HepG2 (cell line): ENCODE data around the gene FLVCR1. TPM values are rescaled to one million over a fixed set of nuclear protein-coding genes. Genes with fewer than 3 reads are reported as not detected.

ENCODE experiments used
- ELF3 ChIP-seq: IDR thresholded peaks from 2 replicates; pipeline ENCODE4 v1.6.1; 2016; ENCODE audit warnings: missing genetic modification reagents, missing compliant biosample characterization
- ETV6 ChIP-seq: sonication (generic); formaldehyde crosslinking; conservative IDR thresholded peaks from 2 replicates; pipeline ENCODE4 v1.4.0; 2020; ENCODE audit warnings: missing genetic modification reagents
- EZH2 ChIP-seq: conservative IDR thresholded peaks from 2 replicates; pipeline ENCODE4 v1.6.1; 2012; ENCODE audit warnings: mild to moderate bottlenecking, low read depth, low read length, moderate library complexity
- FOXO1 ChIP-seq: sonication (generic); formaldehyde crosslinking; IDR thresholded peaks from 2 replicates; pipeline ENCODE4 v1.4.0; 2020; ENCODE audit warnings: missing genetic modification reagents
- GLI4 ChIP-seq: sonication (generic); formaldehyde crosslinking; IDR thresholded peaks from 2 replicates; pipeline ENCODE4 v1.5.1; 2020; ENCODE audit warnings: missing genetic modification reagents, mild to moderate bottlenecking, moderate library complexity, borderline replicate concordance
- MAFF ChIP-seq: IDR thresholded peaks from 2 replicates; pipeline ENCODE4 v1.6.1; 2011; ENCODE audit warnings: low read depth, low read length, improper control_type of control experiment
- NCOA1 ChIP-seq: sonication (generic); formaldehyde crosslinking; IDR thresholded peaks from 2 replicates; pipeline ENCODE4 v1.9.0; 2021; ENCODE audit warnings: missing genetic modification reagents
- NCOA2 ChIP-seq: sonication (generic); formaldehyde crosslinking; IDR thresholded peaks from 2 replicates; pipeline ENCODE4 v1.8.0; 2022; ENCODE audit warnings: inconsistent platforms
- NCOA5 ChIP-seq: sonication (generic); formaldehyde crosslinking; IDR thresholded peaks from 2 replicates; pipeline ENCODE4 v1.4.0; 2020; ENCODE audit warnings: missing genetic modification reagents
- NKX3-1 ChIP-seq: sonication (generic); formaldehyde crosslinking; IDR thresholded peaks from 2 replicates; pipeline ENCODE4 v1.5.0; 2020; ENCODE audit warnings: missing genetic modification reagents
- ONECUT2 ChIP-seq: sonication (generic); formaldehyde crosslinking; IDR thresholded peaks from 2 replicates; pipeline ENCODE4 v1.4.0; 2020; ENCODE audit warnings: missing genetic modification reagents
- PAXIP1 ChIP-seq: sonication (generic); formaldehyde crosslinking; conservative IDR thresholded peaks from 2 replicates; pipeline ENCODE4 v1.4.0; 2020; ENCODE audit warnings: mild to moderate bottlenecking, missing genetic modification reagents, moderate library complexity
- POGZ ChIP-seq: sonication (generic); formaldehyde crosslinking; IDR thresholded peaks from 2 replicates; pipeline ENCODE4 v1.4.0; 2020; ENCODE audit warnings: mild to moderate bottlenecking, missing genetic modification reagents
- PTBP1 ChIP-seq: fragments of 200-400 bp; formaldehyde crosslinking; IDR thresholded peaks from 2 replicates; pipeline ENCODE4 v1.6.1; 2018; ENCODE audit warnings: low read length, low read depth; ENCODE audit not compliant: poor library complexity, severe bottlenecking
- RFX3 ChIP-seq: IDR thresholded peaks from 2 replicates; pipeline ENCODE4 v1.6.1; 2016; ENCODE audit warnings: missing biosample characterization, missing genetic modification reagents
- SCMH1 ChIP-seq: sonication (generic); formaldehyde crosslinking; IDR thresholded peaks from 2 replicates; pipeline ENCODE4 v1.9.0; 2021; ENCODE audit warnings: missing genetic modification reagents, mild to moderate bottlenecking, borderline replicate concordance
- SMAD9 ChIP-seq: sonication (generic); formaldehyde crosslinking; IDR thresholded peaks from 2 replicates; pipeline ENCODE4 v1.5.1; 2020; ENCODE audit warnings: mild to moderate bottlenecking, missing genetic modification reagents
- ZFYVE20 ChIP-seq: sonication (generic); formaldehyde crosslinking; IDR thresholded peaks from 2 replicates; pipeline ENCODE4 v1.8.0; 2023; ENCODE audit warnings: low read depth, mild to moderate bottlenecking, moderate library complexity, missing genetic modification reagents, borderline replicate concordance
- ZGPAT ChIP-seq: IDR thresholded peaks from 2 replicates; pipeline ENCODE4 v1.6.1; 2016; ENCODE audit warnings: mild to moderate bottlenecking
- ZHX1 ChIP-seq: sonication (generic); formaldehyde crosslinking; IDR thresholded peaks from 2 replicates; pipeline ENCODE4 v1.8.1; 2022; ENCODE audit warnings: low read depth, mild to moderate bottlenecking, missing genetic modification reagents
- ZNF180 ChIP-seq: sonication (generic); formaldehyde crosslinking; IDR thresholded peaks from 2 replicates; pipeline ENCODE4 v1.4.0; 2020; ENCODE audit warnings: low read depth, missing genetic modification reagents, borderline replicate concordance
- ZNF224 ChIP-seq: sonication (generic); formaldehyde crosslinking; IDR thresholded peaks from 2 replicates; pipeline ENCODE4 v1.5.0; 2020; ENCODE audit warnings: mild to moderate bottlenecking, missing genetic modification reagents
- ZNF225 ChIP-seq: sonication (generic); formaldehyde crosslinking; IDR thresholded peaks from 2 replicates; pipeline ENCODE4 v1.4.0; 2020; ENCODE audit warnings: mild to moderate bottlenecking, missing genetic modification reagents
- ZNF3 ChIP-seq: IDR thresholded peaks from 2 replicates; pipeline ENCODE4 v1.7.0; 2017; ENCODE audit warnings: inconsistent platforms
- ZNF777 ChIP-seq: sonication (generic); formaldehyde crosslinking; IDR thresholded peaks from 2 replicates; pipeline ENCODE4 v1.4.0; 2020; ENCODE audit warnings: missing genetic modification reagents
- polyA plus RNA-seq, 8 experiments: library from polyadenylated mRNA; depleted of rRNA in 3 of 8; stranded (reverse) in 7 of 8; unstranded in 1 of 8; fragments of >200 nt; fragmentation: Illumina TruSeq in 4 of 8; extraction: Trizol in 4 of 8; gene quantifications; 2 replicates each; pipeline versions ENCODE4 v1.2.1 to v1.2.3, GENCODE V29; 2011 to 2016; ENCODE audit warnings: low read depth in 4 of 8, missing spikeins in 1 of 8, mixed read lengths in 1 of 8; ENCODE audit not compliant: insufficient read depth in 1 of 8
- total RNA-seq, 5 experiments: library from RNA; depleted of rRNA; stranded (reverse); fragments of >200 nt; fragmentation: Illumina TruSeq; extraction: Trizol; gene quantifications; 2 replicates each; pipeline ENCODE4 v1.2.3, GENCODE V29; 2016; ENCODE audit warnings: low read depth in 1 of 5

FLVCR1 gene
- total and polyA plus RNA-seq, 2 of the 13 experiments (the other 11 are each of a cell fraction or from before 2014, with no cell fraction given) = 14.8 to 39.8 TPM

GRCh38 chr1:212930986-212931678 lies 73.1 kb downstream of the FLVCR1 start (continued):
- no peak for TF ChIP-seq ZNF3
- TF ChIP-seq ZNF180 (CRISPR knock-in tag) = no peak
- TF ChIP-seq ZFYVE20 (CRISPR knock-in tag) = no peak
- TF ChIP-seq PTBP1 = no peak
- TF ChIP-seq NCOA5 (CRISPR knock-in tag) = no peak
- TF ChIP-seq FOXO1 (CRISPR knock-in tag) = 0 out of 2 replicates have a peak, but pooled peaks have one; percentile 15
- TF ChIP-seq ELF3 (CRISPR knock-in tag) = peak; percentile 61; the same call in 1 of the 2 replicates
- no peak for TF ChIP-seq SCMH1 (CRISPR knock-in tag)
- TF ChIP-seq NCOA1 (CRISPR knock-in tag) = no peak
- no peak for TF ChIP-seq ZNF777
- no peak for TF ChIP-seq SMAD9 (CRISPR knock-in tag)
- no peak for TF ChIP-seq RFX3 (CRISPR knock-in tag)
- TF ChIP-seq ONECUT2 = no peak
- no peak for TF ChIP-seq EZH2
- no peak for TF ChIP-seq ZHX1 (CRISPR knock-in tag)
- no peak for TF ChIP-seq ZNF224 (CRISPR knock-in tag)
- no peak for TF ChIP-seq ZNF225 (CRISPR knock-in tag)
- TF ChIP-seq POGZ = peak; percentile 36; the same call in 1 of the 2 replicates
- no peak; the same call in 1 of the 2 replicates for TF ChIP-seq ZGPAT (CRISPR knock-in tag)
- TF ChIP-seq GLI4 = no peak
- TF ChIP-seq NKX3-1 (CRISPR knock-in tag) = no peak
- TF ChIP-seq NCOA2 (CRISPR knock-in tag) = 0 out of 2 replicates have a peak, but pooled peaks have one; percentile 21
- TF ChIP-seq PAXIP1 = peak; percentile 82
- TF ChIP-seq ETV6 (CRISPR knock-in tag) = no peak
- peak; percentile 76 for TF ChIP-seq MAFF
